Keratinocyte (primary cell): ENCODE results near the gene FAM13A. TPM values are rescaled to one million over a fixed set of nuclear protein-coding genes. Genes with fewer than 3 reads are reported as not detected.
"Not testable (repeated sequence)": the region's sequence is repeated elsewhere in the genome, so short reads cannot be mapped to it uniquely, and the experiment has no call there.

Experiments used
- DNase-seq: peaks from one replicate; pipeline ENCODE4 v3.0.0-alpha.2; 2011; ENCODE audit warnings: low read depth, missing footprints, low spot score
- FAIRE-seq: peaks from 2 replicates; lab custom pipeline; 2011; peaks lifted over from hg19 to GRCh38; lab: Jason Lieb, UNC
- H2AFZ ChIP-seq: 2 replicates; pipeline ENCODE4 v1.6.0; 2012; ENCODE audit warnings: low read length, control low read depth, inconsistent platforms; ENCODE audit not compliant: control insufficient read depth
- H3K27ac ChIP-seq: 2 replicates; pipeline ENCODE4 v1.5.1; 2011; ENCODE audit warnings: low read length; ENCODE audit not compliant: control insufficient read depth, insufficient read depth
- H3K27me3 ChIP-seq: 3 replicates; pipeline ENCODE4 v1.6.0; 2011; ENCODE audit warnings: low read length; ENCODE audit not compliant: control insufficient read depth, insufficient read depth; ENCODE audit errors: extremely low read depth
- H3K36me3 ChIP-seq, 2 experiments: 2 replicates in 1 of 2; 3 replicates in 1 of 2; pipeline ENCODE4 v1.5.1; 2011; ENCODE audit warnings: low read length in 2 of 2, mild to moderate bottlenecking in 1 of 2; ENCODE audit not compliant: control insufficient read depth in 2 of 2, insufficient read depth in 2 of 2; ENCODE audit errors: extremely low read depth in 1 of 2
- H3K4me1 ChIP-seq: 3 replicates; pipeline ENCODE4 v1.5.1; 2011; ENCODE audit warnings: low read length; ENCODE audit not compliant: control insufficient read depth, insufficient read depth; ENCODE audit errors: extremely low read depth
- H3K4me2 ChIP-seq: 3 replicates; pipeline ENCODE4 v1.6.0; 2011; ENCODE audit warnings: low read depth, low read length; ENCODE audit not compliant: control insufficient read depth, insufficient read depth; ENCODE audit errors: extremely low read depth
- H3K4me3 ChIP-seq, 3 experiments: fragments of 200-600 bp in 1 of 3; sonication (generic) in 1 of 3; 2 replicates in 2 of 3; 3 replicates in 1 of 3; pipeline ENCODE4 v1.5.1; 2011 to 2016; ENCODE audit warnings: low read length in 3 of 3, mild to moderate bottlenecking in 3 of 3, control low read depth in 2 of 3, inconsistent platforms in 1 of 3, low read depth in 1 of 3, mixed read lengths in 1 of 3, mixed run types in 1 of 3, moderate library complexity in 1 of 3; ENCODE audit not compliant: control insufficient read depth in 2 of 3, insufficient read depth in 2 of 3; ENCODE audit errors: extremely low read depth in 1 of 3
- H3K79me2 ChIP-seq: 2 replicates; pipeline ENCODE4 v1.6.0; 2012; ENCODE audit warnings: low read length; ENCODE audit not compliant: control insufficient read depth, insufficient read depth
- H3K9ac ChIP-seq: 3 replicates; pipeline ENCODE4 v1.6.0; 2011; ENCODE audit warnings: low read length; ENCODE audit not compliant: control insufficient read depth, insufficient read depth; ENCODE audit errors: extremely low read depth
- H3K9me1 ChIP-seq: 3 replicates; pipeline ENCODE4 v1.6.0; 2011; ENCODE audit warnings: low read length; ENCODE audit not compliant: control insufficient read depth, insufficient read depth; ENCODE audit errors: extremely low read depth
- H3K9me3 ChIP-seq: 2 replicates; pipeline ENCODE4 v1.5.1; 2012; ENCODE audit warnings: low read depth, low read length; ENCODE audit not compliant: control insufficient read depth
- H4K20me1 ChIP-seq: 3 replicates; pipeline ENCODE4 v1.6.0; 2011; ENCODE audit warnings: low read length; ENCODE audit not compliant: control insufficient read depth, insufficient read depth; ENCODE audit errors: extremely low read depth
- CTCF ChIP-seq, 3 experiments: IDR thresholded peaks in 1 of 3; conservative IDR thresholded peaks in 1 of 3; optimal IDR thresholded peaks in 1 of 3; 2 replicates in 2 of 3; 3 replicates in 1 of 3; pipeline versions ENCODE3 to v1.5.1; 2011; ENCODE audit warnings: low read length in 3 of 3, mild to moderate bottlenecking in 3 of 3, moderate library complexity in 2 of 3, control low read depth in 1 of 3, inconsistent platforms in 1 of 3; ENCODE audit not compliant: insufficient read depth in 2 of 3; ENCODE audit errors: extremely low read depth in 1 of 3
- EZH2 ChIP-seq: IDR thresholded peaks from one replicate; pipeline ENCODE4 v1.6.1; 2012; ENCODE audit warnings: inconsistent platforms, mild to moderate bottlenecking, low read length, moderate library complexity
- dilution Hi-C: fragments of 300-500 bp; cut with MboI; formaldehyde crosslinking; loops from one replicate; pipeline ENCODE4 v1.7.0; 2020; ENCODE audit warnings: low sequenced_read_pairs; ENCODE audit not compliant: extremely low pct_ligation_motif_present
- polyA plus RNA-seq, 5 experiments: library from polyadenylated mRNA; depleted of rRNA in 3 of 5; stranded (reverse) in 3 of 5; stranded (forward) in 1 of 5; unstranded in 1 of 5; fragments of >200 nt; gene quantifications; 1 replicate in 1 of 5; 2 replicates in 3 of 5; 3 replicates in 1 of 5; pipeline versions ENCODE4 v1.2.1 to v1.2.3, GENCODE V29; 2011 to 2012; ENCODE audit warnings: missing spikeins in 2 of 5, low read depth in 1 of 5, low replicate concordance in 1 of 5

FAM13A gene
- polyA plus RNA-seq, 1 donor (not counting 4 experiments of a cell fraction or from before 2014, with no cell fraction given): 6.0 TPM

GRCh38 chr4:88907478-88907877, 149.5 kb downstream of the FAM13A start:
- FAIRE-seq (no peak), DNase-seq (no peak)
- Histone ChIP-seq H3K4me2 (no peak overlapping the region), H3K9me3 (no peaks in the 10 kb centered on the region), H3K4me1 (no peaks in the 10 kb centered on the region), H3K36me3 (no peaks in the 10 kb centered on the region), H3K27ac (no peak overlapping the region), H4K20me1 (no peaks in the 10 kb centered on the region), H3K4me3 (no peak overlapping the region), H2AFZ (no peak overlapping the region), H3K9ac (no peak overlapping the region), H3K9me1 (no peaks in the 10 kb centered on the region), H3K27me3 (no peaks in the 10 kb centered on the region), H3K79me2 (no peaks in the 10 kb centered on the region)
- TF ChIP-seq CTCF (optimal IDR thresholded peaks at IDR 0.05 in 1 of 3, IDR thresholded peaks at IDR 0.05 in 1 of 3, conservative IDR thresholded peaks at IDR 0.05 in 1 of 3; ENCODE audit: extremely low read depth in 1 of 3, insufficient read depth in 2 of 3, low read length in 3 of 3) (no peak), EZH2 (no peak)
- dilution Hi-C loops: no loop called here

GRCh38 chr4:88904240-88904639, 152.7 kb downstream of the FAM13A start:
- H3K9me1 ChIP-seq, H3K4me1 ChIP-seq, H3K4me2 ChIP-seq, DNase-seq, H3K27ac ChIP-seq, H4K20me1 ChIP-seq, dilution Hi-C loops, H3K9me3 ChIP-seq, H3K36me3 ChIP-seq, H3K27me3 ChIP-seq, FAIRE-seq, H3K4me3 ChIP-seq, H3K9ac ChIP-seq, H3K79me2 ChIP-seq, H2AFZ ChIP-seq: not testable (repeated sequence)

- TF ChIP-seq CTCF (optimal IDR thresholded peaks at IDR 0.05 in 1 of 3, IDR thresholded peaks at IDR 0.05 in 1 of 3, conservative IDR thresholded peaks at IDR 0.05 in 1 of 3; ENCODE audit: extremely low read depth in 1 of 3, insufficient read depth in 2 of 3, low read length in 3 of 3) (no peak), EZH2 (no peak)
- no peaks in the 10 kb centered on the region for H3K9me3 ChIP-seq
- dilution Hi-C loops: no loop called here
Measured at GRCh38 chr4:88900432-88900831, 156.6 kb downstream of the FAM13A start.

More at GRCh38 chr4:88900432-88900831, 156.6 kb downstream of the FAM13A start:
- no peak for FAIRE-seq
- Histone ChIP-seq H3K9ac (no peak overlapping the region), H3K27ac (no peak overlapping the region), H3K4me1 (no peaks in the 10 kb centered on the region), H3K36me3 (no peaks in the 10 kb centered on the region), H3K79me2 (no peaks in the 10 kb centered on the region), H3K27me3 (no peaks in the 10 kb centered on the region), H3K4me3 (no peak overlapping the region), H3K4me2 (no peak overlapping the region), H2AFZ (no peak overlapping the region), H3K9me1 (no peaks in the 10 kb centered on the region), H4K20me1 (no peaks in the 10 kb centered on the region)
- no peak for DNase-seq
